ENCODE measurements around the gene ALOX15B.

ALOX15B gene

DNA sequence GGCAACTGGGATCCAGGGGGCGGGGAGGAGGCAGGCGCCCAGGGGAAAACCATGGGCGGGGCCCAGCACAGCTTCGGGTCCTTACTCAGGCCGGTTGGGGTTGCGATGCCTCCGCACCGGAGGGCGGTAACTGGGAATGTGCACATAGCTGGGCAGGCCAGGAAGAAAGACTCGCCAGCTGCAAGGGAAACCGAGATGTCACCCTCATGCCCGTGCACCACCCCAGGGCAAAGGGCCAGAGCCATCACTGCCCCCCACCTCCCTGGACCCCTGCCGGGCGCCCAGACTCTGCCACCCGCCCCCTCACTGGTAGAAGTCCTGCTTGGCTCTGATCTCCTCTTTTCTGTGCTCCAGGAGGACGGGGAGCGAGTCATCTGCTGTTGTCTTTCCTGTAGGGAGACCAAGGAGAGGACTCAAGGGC, 42.0 kb downstream of the ALOX15B start:
- DNase-seq, result no peak

DNA sequence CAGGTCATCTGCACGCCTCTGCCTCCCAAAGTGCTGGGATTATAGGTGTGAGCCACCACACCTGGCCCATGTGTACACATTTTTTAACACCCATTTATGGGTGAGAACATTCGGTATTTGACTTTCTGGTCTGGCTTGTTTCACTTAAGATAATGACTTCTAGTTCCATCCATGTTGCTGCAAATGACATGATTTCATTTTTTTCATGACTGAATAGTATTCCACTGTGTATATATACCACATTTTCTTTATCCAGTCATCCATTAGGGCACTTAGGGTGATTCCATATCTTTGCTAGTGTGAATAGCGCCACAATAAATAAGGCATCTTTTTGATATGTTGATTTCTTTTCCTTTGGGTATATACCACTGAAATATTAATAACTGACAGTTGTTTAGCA, 43.0 kb downstream of the ALOX15B start:
- DNase-seq, result no peak

DNA sequence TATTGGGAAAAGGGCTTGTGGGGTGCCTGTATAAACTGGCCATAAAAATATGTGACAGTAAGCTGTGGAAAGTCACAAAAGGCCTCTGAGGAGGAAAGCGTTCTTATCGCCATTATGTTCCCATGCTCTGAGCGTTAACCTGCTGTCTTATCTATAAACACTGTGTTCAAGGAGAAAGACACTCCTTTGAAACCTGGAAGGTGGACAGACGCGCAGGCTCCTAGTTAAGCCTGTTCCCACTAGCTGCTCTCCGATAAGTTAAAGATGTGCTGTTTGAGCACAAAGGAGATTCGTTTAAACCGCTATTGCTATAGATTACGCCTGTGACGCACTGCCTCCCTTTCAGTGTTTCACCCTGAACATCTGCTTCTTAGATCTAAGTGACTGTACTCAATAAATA, 43.4 kb downstream of the ALOX15B start:
- no peak for DNase-seq

GRCh38 chr17:8084250-8084649, 45.4 kb downstream of the ALOX15B start:
- DNase-seq, result no peak

DNA sequence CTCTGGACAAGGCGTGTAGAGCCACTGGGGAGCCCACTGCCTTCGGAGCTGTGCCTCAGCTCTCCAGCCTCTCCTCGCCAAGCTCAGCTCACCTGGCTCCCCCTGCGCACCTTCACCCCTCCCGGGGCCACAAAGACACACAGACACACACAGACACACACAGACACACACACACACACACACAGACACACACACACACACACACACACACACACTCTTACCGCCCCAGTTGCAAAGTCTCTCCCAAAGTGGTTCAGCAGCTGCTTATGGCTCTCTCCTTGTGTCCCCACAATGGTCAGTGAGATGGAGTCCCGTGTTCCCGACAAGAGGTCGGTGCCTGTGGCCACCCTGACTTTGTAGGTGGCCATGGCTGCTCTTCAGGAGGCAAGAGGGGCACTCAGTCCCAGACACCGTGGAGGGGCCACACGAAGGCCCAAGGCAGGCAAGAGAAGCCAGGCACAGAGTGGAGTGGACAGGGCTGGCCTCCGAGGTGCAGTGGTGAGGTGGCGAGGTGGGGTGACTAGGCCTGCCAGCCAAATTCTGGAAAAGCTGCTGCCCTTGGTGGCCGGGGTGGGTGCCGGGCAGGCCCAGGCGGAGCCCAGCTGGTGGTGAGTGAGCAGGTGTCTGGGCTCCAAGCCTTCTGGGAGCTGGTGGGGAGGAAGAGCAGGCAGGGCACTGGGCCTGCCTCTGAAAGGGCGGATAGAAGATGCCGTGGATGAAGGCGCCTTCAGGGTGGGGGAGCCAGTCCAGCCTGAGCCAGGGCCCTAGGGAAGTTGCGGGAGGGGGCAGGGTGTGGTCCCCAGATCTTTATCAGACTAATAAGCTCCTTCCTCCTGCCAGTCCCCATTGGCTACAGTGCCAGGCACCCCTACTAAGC, 48.5 kb downstream of the ALOX15B start, which contains the start of gene ALOX12B:
Gene ALOX12B (minus strand): TSS at position 642 of the 877 bp plus-strand sequence. CDS start 274 bp downstream, at position 368.
- no peak for DNase-seq

DNA sequence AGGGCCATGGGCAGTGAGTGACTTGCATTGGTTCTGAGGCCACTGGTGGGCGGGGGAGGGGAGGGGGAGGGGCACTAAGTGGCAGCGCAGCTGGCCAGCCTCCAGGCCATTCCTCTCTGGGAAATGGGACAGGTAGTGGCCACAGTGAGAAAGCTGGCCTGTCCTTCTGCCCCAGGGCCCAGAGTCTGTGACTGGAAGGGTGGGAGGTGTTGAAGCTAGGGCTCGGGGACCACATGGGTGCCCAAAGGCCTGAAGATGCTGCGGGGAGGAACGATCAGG, 49.0 kb downstream of the ALOX15B start:
- no peak for DNase-seq

DNA sequence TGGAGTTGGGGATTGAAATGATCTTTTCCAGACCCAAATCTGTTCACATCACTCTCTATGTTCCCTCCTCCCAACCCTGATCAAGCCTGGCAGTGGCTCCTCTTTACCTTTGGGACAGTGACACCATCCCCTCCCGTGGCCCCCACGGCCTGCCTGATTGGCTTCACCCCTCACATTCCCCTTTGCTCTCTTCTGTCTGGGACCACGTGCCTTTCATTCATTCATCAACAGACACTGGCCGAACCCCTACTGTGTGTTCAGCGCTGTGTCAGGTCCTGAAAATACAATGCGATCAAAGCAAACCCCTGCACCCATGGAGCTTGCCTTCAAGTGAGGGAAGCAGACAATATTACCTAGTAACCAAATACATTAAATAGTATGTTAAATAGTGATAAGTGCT, 50.9 kb downstream of the ALOX15B start:
- DNase-seq, result no peak

DNA sequence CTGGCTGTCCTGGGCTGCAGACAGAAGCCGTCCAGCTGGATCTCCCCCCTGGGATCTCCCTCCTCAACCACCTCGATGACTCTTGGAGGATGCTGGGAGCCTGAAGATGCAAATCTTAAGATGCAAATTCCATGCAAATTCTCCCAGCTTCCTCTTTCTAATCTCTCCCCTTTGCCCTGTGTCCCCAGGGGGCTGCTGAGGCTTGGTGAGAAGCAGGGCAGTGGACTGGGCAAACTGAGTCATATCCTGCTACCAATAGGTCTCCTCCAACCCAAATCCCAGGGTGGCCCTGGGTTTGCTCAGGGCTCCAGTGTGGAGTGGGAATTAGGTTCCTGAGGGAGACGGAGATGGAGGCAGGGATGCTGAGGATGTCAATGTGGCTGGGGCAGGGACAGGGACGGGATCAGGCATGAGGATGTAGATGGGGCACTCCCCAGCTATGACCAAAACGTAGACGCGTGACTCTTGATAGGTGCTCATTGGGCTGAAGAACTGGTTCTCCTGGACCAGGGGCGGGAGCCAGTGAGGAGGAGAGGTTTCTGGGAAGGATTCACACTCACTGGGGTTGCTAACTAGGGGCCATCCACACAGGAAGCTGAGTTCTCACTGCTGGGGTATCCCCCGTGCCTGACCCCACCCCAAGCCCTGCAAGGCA, 52.3 kb downstream of the ALOX15B start:
- no peak for DNase-seq

DNA sequence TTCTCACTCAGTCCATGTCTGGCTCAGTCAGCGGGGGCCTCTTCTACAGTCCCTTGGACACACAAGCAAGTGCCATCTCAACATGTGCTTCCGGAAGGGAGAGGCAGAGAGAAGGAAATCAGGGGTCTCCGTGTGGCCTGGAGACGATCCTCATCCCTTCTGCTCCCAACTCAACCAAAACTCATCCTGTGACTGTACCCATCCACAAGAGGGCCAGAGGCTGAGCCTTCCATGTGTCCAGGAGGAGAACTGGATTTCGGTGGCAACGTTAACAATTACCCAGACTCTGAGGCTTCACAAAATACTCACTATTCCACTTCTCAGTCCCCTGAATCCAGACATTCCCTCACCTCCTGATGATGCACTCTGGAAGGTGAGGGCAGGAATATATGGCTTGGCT, 56.5 kb downstream of the ALOX15B start:
- DNase-seq, result no peak

- DNase-seq, result no peak
Measured at GRCh38 chr17:8096541-8096940, 57.7 kb downstream of the ALOX15B start.

Measured in fibroblast of upper back skin (primary cell).